Retinal pigment epithelial cell (primary cell): Measurements from ENCODE around the gene PIK3CG.
"Not testable (repeated sequence)": the region's sequence is repeated elsewhere in the genome, so short reads cannot be mapped to it uniquely, and the experiment has no call there.

ENCODE experiments used
- DNase-seq: peaks from one replicate; pipeline ENCODE4 v3.0.0-alpha.2; 2010; ENCODE audit warnings: low read depth
- H3K4me3 ChIP-seq: 2 replicates; pipeline ENCODE4 v1.5.1; 2011; ENCODE audit warnings: mild to moderate bottlenecking, low read length, control low read depth, moderate library complexity
- CTCF ChIP-seq: conservative IDR thresholded peaks from 2 replicates; pipeline ENCODE4 v1.5.1; 2011; ENCODE audit warnings: low read depth, low read length, control low read depth, inconsistent platforms

The PIK3CG gene

DNA sequence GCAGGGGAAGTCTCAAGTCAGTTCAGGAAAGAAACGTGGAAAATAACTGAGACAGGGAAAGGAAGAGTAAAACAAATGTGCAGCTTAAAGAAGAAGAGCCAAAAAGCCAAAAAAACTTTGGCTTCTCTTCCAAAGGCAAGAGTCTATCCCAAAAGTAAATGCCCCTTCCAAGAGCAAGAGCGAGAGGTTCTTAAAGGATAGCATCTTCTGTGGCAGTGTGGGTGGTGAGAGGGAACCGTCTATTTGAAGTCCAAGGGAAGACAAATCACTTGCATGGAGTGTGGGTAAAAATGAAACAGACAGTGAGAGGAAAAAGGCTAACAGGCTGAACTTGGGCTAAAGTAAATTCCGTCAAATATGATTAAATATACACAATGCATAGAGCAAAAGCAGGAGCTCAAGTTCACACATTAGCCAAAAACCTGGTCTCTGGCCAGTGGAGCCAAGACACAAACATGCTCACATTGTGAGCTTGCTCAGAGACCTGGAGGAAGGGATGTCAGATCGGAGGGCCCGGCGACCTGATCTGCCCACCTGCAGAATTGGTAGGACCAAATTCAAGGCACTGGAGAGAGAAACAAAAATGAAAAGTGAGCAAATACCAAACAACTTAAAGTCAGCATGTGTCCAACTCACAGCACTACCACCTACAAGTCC is 87.0 kb downstream of the PIK3CG start:
- H3K4me3 ChIP-seq: no peak overlapping the region
- DNase-seq: no peak
- no peak for TF ChIP-seq CTCF

DNA sequence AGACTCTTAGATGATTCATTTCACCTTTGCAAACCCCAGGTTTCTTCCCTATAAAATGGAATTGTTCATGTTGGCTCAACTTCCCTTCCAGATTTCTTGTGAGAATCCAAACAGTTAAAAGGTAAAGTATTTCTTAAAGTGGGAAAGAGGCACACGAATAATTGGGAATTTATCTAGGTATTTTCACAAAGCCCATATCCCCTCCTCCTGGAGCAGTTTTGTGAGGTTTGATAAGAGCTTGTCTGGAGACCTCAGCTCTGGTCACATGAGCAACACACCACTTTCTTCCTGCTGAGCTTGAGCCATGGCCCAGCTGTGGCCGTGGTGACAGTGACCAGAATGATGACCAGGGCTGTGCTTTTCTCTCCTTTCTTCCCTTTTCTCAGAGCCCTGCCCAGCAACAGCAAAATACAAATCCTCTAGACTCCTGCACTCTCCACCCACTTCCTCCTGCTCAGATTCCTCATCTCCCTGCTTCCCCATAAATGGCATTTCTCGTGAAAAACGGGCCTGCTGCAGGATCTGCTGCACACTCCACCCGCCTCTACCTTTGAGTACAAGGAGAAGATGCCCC is 87.7 kb downstream of the PIK3CG start:
- H3K4me3 ChIP-seq: no peak overlapping the region
- no peak for DNase-seq
- no peak for TF ChIP-seq CTCF

GRCh38 chr7:106954840-106955239 is 89.8 kb downstream of the PIK3CG start:
- H3K4me3 ChIP-seq: no peak overlapping the region
- no peak for DNase-seq
- no peak for TF ChIP-seq CTCF

GRCh38 chr7:106955857-106956256 is 90.8 kb downstream of the PIK3CG start:
- not testable (repeated sequence) for H3K4me3 ChIP-seq

More at GRCh38 chr7:106955857-106956256, 90.8 kb downstream of the PIK3CG start:
- not testable (repeated sequence) for DNase-seq
